ENCODE data around the gene PLCH1.

GRCh38 chr3:155594526-155595187 lies 150.2 kb downstream of the PLCH1 start:
- no peak for TF ChIP-seq CTCF (IDR thresholded peaks at IDR 0.05)
- TF ChIP-seq POLR2AphosphoS5 (IDR thresholded peaks at IDR 0.05): no peak
- TF ChIP-seq EP300 (IDR thresholded peaks at IDR 0.05): no peak
